Brain microvascular endothelial cell (primary cell): Measurements from ENCODE around the gene MAB21L2.
"Not testable (repeated sequence)": the region's sequence is repeated elsewhere in the genome, so short reads cannot be mapped to it uniquely, and the experiment has no call there.

Source experiments
- DNase-seq: peaks from one replicate; pipeline ENCODE4 v3.0.0-alpha.2; 2020
- H3K27ac ChIP-seq: fragments of 250-450 bp; sonication (Bioruptor Pico); 2 replicates; pipeline ENCODE4 v1.5.1; 2020; ENCODE audit warnings: mild to moderate bottlenecking, moderate library complexity
- H3K27me3 ChIP-seq: fragments of 250-450 bp; sonication (Bioruptor Pico); replicated peaks from 2 replicates; pipeline ENCODE4 v1.5.1; 2020; ENCODE audit warnings: mild to moderate bottlenecking
- H3K36me3 ChIP-seq: fragments of 250-450 bp; sonication (Bioruptor Pico); replicated peaks from 2 replicates; pipeline ENCODE4 v1.5.1; 2020; ENCODE audit warnings: mild to moderate bottlenecking
- H3K4me3 ChIP-seq: 2 replicates; pipeline ENCODE4 v1.5.1; 2011; ENCODE audit warnings: low read depth, mild to moderate bottlenecking, control low read depth, low read length, moderate library complexity
- CTCF ChIP-seq: IDR thresholded peaks from 2 replicates; pipeline ENCODE4 v1.5.1; 2011; ENCODE audit warnings: low read depth, mild to moderate bottlenecking, moderate library complexity, low read length, control low read depth, inconsistent platforms; ENCODE audit errors: missing control alignments
- in situ Hi-C: cut with HindIII; loops from 2 replicates; pipeline ENCODE4 v1.10.0; 2017; ENCODE audit warnings: low sequenced_read_pairs, low pct_ligation_motif_present

The MAB21L2 gene

GRCh38 chr4:150562250-150562649 lies 19.7 kb upstream of the MAB21L2 start:
- Histone ChIP-seq H3K27ac (no peak overlapping the region), H3K4me3 (no peak overlapping the region), H3K36me3 (no peaks in the 10 kb centered on the region), H3K27me3 (no peaks in the 10 kb centered on the region)
- in situ Hi-C loops, result no loop called here
- DNase-seq, result no peak
- TF ChIP-seq CTCF, result no peak

GRCh38 chr4:150562751-150563150 lies 19.2 kb upstream of the MAB21L2 start:
- TF ChIP-seq CTCF, result no peak
- no peak for DNase-seq
- no peaks in the 10 kb centered on the region for H3K36me3 ChIP-seq
- in situ Hi-C loops, result no loop called here
- H3K27me3 ChIP-seq, result no peaks in the 10 kb centered on the region
- no peak overlapping the region for H3K27ac ChIP-seq
- no peak overlapping the region for H3K4me3 ChIP-seq

GRCh38 chr4:150564967-150565366 lies 17.0 kb upstream of the MAB21L2 start:
- in situ Hi-C loops, result not testable (repeated sequence)

GRCh38 chr4:150567070-150567469 lies 14.9 kb upstream of the MAB21L2 start:
- in situ Hi-C loops, result no loop called here
- Histone ChIP-seq H3K4me3 (no peak overlapping the region), H3K27ac (no peak overlapping the region), H3K27me3 (no peaks in the 10 kb centered on the region), H3K36me3 (no peaks in the 10 kb centered on the region)
- no peak for DNase-seq
- no peak for TF ChIP-seq CTCF

More at GRCh38 chr4:150564967-150565366, 17.0 kb upstream of the MAB21L2 start:
- not testable (repeated sequence) for H3K27me3 ChIP-seq, H3K36me3 ChIP-seq, DNase-seq, H3K27ac ChIP-seq, H3K4me3 ChIP-seq

- TF ChIP-seq CTCF, result no peak
- no peaks in the 10 kb centered on the region for H3K36me3 ChIP-seq
- H3K4me3 ChIP-seq, result no peak overlapping the region
- peak; percentile 86 for DNase-seq
- in situ Hi-C loops, result no loop called here
- no peaks in the 10 kb centered on the region for H3K27me3 ChIP-seq
- H3K27ac ChIP-seq, result no peak overlapping the region
These were observed 12.5 kb upstream of the MAB21L2 start for GRCh38 chr4:150569384-150569987.

- no peak for DNase-seq
- TF ChIP-seq CTCF, result no peak
- Histone ChIP-seq H3K27ac (no peak overlapping the region), H3K36me3 (no peaks in the 10 kb centered on the region), H3K27me3 (no peaks in the 10 kb centered on the region), H3K4me3 (no peak overlapping the region)
- in situ Hi-C loops, result no loop called here
These were observed 11.9 kb upstream of the MAB21L2 start for GRCh38 chr4:150569998-150570535.
